ENCODE data around the gene TBCK.

Gene TBCK

DNA sequence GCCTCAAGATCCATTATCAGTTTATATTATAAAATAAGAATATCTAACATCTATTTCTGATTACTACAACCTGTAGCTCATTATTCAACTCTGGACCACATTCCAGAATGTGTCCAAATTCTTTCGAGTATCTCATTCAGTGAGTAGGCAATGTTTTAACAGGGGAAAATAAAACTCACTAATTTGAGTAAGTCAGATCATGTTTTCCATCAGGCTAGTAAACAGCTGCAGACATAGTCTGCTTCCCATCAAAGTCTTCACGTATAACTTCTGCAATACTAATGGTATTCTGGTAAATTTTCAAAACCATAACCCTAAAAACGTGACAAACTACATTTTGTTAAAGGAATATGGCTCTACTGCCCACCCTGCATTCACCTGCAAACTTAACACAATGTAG lies 31.8 kb downstream of the TBCK start:
- DNase-seq (ENCODE audit: low read depth), result no peak
- no peaks in the 10 kb centered on the region for H3K36me3 ChIP-seq (ENCODE audit: control insufficient read depth, insufficient read depth, low read length, severe bottlenecking)

DNA sequence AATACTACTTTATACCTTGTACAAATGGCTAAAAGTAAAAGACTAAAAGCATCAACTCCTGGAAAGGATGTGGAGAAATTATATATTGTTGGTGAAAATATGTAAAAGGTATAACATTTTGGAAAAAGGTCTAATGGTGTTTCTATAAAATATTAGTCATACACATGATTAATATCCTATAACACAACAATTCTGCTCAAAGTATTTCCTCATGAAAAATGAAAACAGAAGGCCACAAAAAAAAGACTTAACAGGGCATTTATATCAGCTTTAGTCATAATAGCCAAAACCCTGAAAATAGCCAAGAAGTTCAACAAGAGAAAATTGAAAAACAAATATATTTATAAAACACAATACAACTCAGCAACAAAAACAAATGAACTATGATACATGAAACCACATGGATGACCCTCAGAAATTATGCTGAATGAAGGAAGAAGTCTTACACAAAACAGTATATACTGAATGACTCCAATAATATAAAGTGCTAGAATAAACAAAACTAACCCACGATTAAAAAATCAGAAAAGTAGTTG lies 38.8 kb downstream of the TBCK start:
- peak; percentile 3 for DNase-seq (ENCODE audit: low read depth)
- no peaks in the 10 kb centered on the region for H3K9me3 ChIP-seq (ENCODE audit: control insufficient read depth, low read length)
- H3K36me3 ChIP-seq (ENCODE audit: control insufficient read depth, insufficient read depth, low read length, severe bottlenecking), result no peaks in the 10 kb centered on the region
- no peaks in the 10 kb centered on the region for H3K27me3 ChIP-seq (replicated peaks; ENCODE audit: control insufficient read depth, insufficient read depth, low read length)
- no peak overlapping the region for H3K4me3 ChIP-seq (ENCODE audit: low read length)
- H3K4me1 ChIP-seq (ENCODE audit: control insufficient read depth, insufficient read depth, low read length), result no peaks in the 10 kb centered on the region
- H3K9ac ChIP-seq (ENCODE audit: low read length), result no peak overlapping the region

More for the DNA sequence above, 31.8 kb downstream of the TBCK start:
- Histone ChIP-seq H3K9me3 (ENCODE audit: control insufficient read depth, low read length) (no peaks in the 10 kb centered on the region), H3K4me1 (ENCODE audit: control insufficient read depth, insufficient read depth, low read length) (peaks cover 10% of the 10 kb centered on the region), H3K9ac (ENCODE audit: low read length) (no peak overlapping the region), H3K27me3 (replicated peaks; ENCODE audit: control insufficient read depth, insufficient read depth, low read length) (no peaks in the 10 kb centered on the region), H3K4me3 (ENCODE audit: low read length) (no peak overlapping the region)

- Histone ChIP-seq H3K4me3 (ENCODE audit: low read length) (no peak overlapping the region), H3K9me3 (ENCODE audit: control insufficient read depth, low read length) (no peaks in the 10 kb centered on the region), H3K4me1 (ENCODE audit: control insufficient read depth, insufficient read depth, low read length) (peaks cover 6% of the 10 kb centered on the region), H3K27me3 (replicated peaks; ENCODE audit: control insufficient read depth, insufficient read depth, low read length) (no peaks in the 10 kb centered on the region), H3K9ac (ENCODE audit: low read length) (no peak overlapping the region), H3K36me3 (ENCODE audit: control insufficient read depth, insufficient read depth, low read length, severe bottlenecking) (no peaks in the 10 kb centered on the region)
- DNase-seq (ENCODE audit: low read depth), result peak; percentile 24
Measured at GRCh38 chr4:106273831-106274230, 42.2 kb downstream of the TBCK start.

DNA sequence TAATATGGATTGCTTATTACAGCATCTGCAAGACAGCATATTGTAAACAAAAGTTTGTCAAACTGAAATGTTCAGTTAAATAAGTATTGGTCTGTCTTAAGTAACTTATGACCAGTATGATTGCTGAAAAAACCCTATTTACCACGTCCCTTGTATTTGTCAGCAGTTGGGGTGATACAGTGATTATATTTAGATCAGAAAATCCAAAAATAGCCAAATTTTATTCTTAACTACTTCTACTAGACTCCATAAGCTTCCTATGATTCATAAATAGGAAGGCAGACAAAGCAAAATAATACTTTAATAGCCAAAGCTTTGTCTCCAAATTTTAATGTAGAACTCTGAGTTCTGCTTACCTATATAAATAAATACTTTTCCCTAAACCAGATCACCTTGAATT lies 45.3 kb downstream of the TBCK start:
- no peaks in the 10 kb centered on the region for H3K27me3 ChIP-seq (replicated peaks; ENCODE audit: control insufficient read depth, insufficient read depth, low read length)
- no peaks in the 10 kb centered on the region for H3K36me3 ChIP-seq (ENCODE audit: control insufficient read depth, insufficient read depth, low read length, severe bottlenecking)
- peaks cover 10% of the 10 kb centered on the region for H3K4me1 ChIP-seq (ENCODE audit: control insufficient read depth, insufficient read depth, low read length)
- H3K9me3 ChIP-seq (ENCODE audit: control insufficient read depth, low read length), result no peaks in the 10 kb centered on the region
- no peak for DNase-seq (ENCODE audit: low read depth)
- H3K9ac ChIP-seq (ENCODE audit: low read length), result no peak overlapping the region
- H3K4me3 ChIP-seq (ENCODE audit: low read length), result no peak overlapping the region

DNA sequence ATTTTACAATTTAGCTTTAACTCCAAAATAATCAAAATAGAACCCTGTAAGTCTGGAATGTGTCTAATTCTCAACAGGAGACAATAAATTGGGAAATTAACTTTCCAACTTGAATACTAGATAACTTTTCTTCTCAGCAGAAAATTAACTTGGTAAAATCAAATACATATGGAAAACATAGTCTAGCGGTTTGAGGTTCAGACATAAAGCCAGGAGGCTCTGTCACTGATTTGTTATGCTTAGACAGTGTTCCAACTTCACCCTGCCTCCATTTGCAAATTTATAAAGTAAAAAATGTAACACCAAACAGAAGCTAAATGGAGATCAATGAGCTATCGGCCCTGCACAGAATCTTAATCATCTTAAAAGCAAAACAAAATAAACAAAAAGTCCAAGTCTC lies 46.3 kb downstream of the TBCK start:
- DNase-seq (ENCODE audit: low read depth), result no peak
- no peak overlapping the region for H3K9ac ChIP-seq (ENCODE audit: low read length)
- H3K27me3 ChIP-seq (replicated peaks; ENCODE audit: control insufficient read depth, insufficient read depth, low read length), result no peaks in the 10 kb centered on the region
- H3K9me3 ChIP-seq (ENCODE audit: control insufficient read depth, low read length), result no peaks in the 10 kb centered on the region
- H3K4me3 ChIP-seq (ENCODE audit: low read length), result no peak overlapping the region
- peaks cover 10% of the 10 kb centered on the region for H3K4me1 ChIP-seq (ENCODE audit: control insufficient read depth, insufficient read depth, low read length)
- H3K36me3 ChIP-seq (ENCODE audit: control insufficient read depth, insufficient read depth, low read length, severe bottlenecking), result no peaks in the 10 kb centered on the region

DNA sequence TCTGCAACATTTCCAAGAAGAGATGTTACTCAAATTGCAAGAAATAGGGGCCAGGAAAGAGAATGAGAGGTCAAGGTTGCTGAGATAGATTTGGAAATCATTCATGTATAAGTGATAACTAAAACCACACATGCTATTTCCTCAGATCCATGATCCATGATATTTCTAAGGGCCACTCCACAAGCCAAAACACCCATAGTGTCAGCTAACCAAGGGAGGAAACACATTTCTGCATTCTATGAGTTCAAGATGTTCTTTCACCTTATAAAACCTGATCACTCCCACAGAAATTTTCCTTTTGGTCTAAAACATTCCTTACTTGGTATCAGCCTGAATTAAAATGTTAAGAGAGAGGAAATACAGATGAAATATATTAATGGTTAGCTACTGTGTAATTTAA lies 47.2 kb downstream of the TBCK start:
- H3K36me3 ChIP-seq (ENCODE audit: control insufficient read depth, insufficient read depth, low read length, severe bottlenecking), result no peaks in the 10 kb centered on the region
- no peaks in the 10 kb centered on the region for H3K9me3 ChIP-seq (ENCODE audit: control insufficient read depth, low read length)
- H3K27me3 ChIP-seq (replicated peaks; ENCODE audit: control insufficient read depth, insufficient read depth, low read length), result no peaks in the 10 kb centered on the region
- no peak overlapping the region for H3K9ac ChIP-seq (ENCODE audit: low read length)
- DNase-seq (ENCODE audit: low read depth), result peak; percentile 12
- H3K4me1 ChIP-seq (ENCODE audit: control insufficient read depth, insufficient read depth, low read length), result peaks cover 10% of the 10 kb centered on the region
- no peak overlapping the region for H3K4me3 ChIP-seq (ENCODE audit: low read length)

DNA sequence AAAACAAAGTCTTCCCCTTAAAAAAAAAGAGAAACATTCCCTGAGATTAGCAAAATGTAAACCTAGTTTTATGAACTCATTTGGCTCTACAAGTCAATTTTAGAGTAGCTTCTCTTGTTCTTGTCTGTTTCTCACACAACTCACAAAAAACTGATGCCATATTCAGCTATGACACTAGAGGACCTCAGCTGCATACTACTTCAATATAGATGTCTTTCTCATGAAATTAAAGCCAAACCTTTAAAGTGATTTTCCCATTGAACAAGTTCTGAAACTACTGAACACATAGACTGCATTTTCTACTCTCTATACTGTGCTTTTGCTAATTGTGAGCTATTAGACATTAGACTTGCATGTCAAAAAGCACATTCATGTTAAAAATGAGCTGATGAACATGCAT lies 49.8 kb downstream of the TBCK start:
- Histone ChIP-seq H3K4me3 (ENCODE audit: low read length) (no peak overlapping the region), H3K4me1 (ENCODE audit: control insufficient read depth, insufficient read depth, low read length) (peaks cover 10% of the 10 kb centered on the region), H3K9ac (ENCODE audit: low read length) (no peak overlapping the region), H3K36me3 (ENCODE audit: control insufficient read depth, insufficient read depth, low read length, severe bottlenecking) (no peaks in the 10 kb centered on the region), H3K9me3 (ENCODE audit: control insufficient read depth, low read length) (no peaks in the 10 kb centered on the region), H3K27me3 (replicated peaks; ENCODE audit: control insufficient read depth, insufficient read depth, low read length) (no peaks in the 10 kb centered on the region)
- peak; percentile 80 for DNase-seq (ENCODE audit: low read depth)

- Histone ChIP-seq H3K9ac (ENCODE audit: low read length) (no peak overlapping the region), H3K9me3 (ENCODE audit: control insufficient read depth, low read length) (no peaks in the 10 kb centered on the region), H3K27me3 (replicated peaks; ENCODE audit: control insufficient read depth, insufficient read depth, low read length) (no peaks in the 10 kb centered on the region), H3K36me3 (ENCODE audit: control insufficient read depth, insufficient read depth, low read length, severe bottlenecking) (no peaks in the 10 kb centered on the region), H3K4me1 (ENCODE audit: control insufficient read depth, insufficient read depth, low read length) (peaks cover 8% of the 10 kb centered on the region), H3K4me3 (ENCODE audit: low read length) (no peak overlapping the region)
- no peak for DNase-seq (ENCODE audit: low read depth)
Measured at GRCh38 chr4:106264331-106264728, 51.7 kb downstream of the TBCK start.

- no peaks in the 10 kb centered on the region for H3K36me3 ChIP-seq (ENCODE audit: control insufficient read depth, insufficient read depth, low read length, severe bottlenecking)
- peaks cover 4% of the 10 kb centered on the region for H3K4me1 ChIP-seq (ENCODE audit: control insufficient read depth, insufficient read depth, low read length)
- no peaks in the 10 kb centered on the region for H3K27me3 ChIP-seq (replicated peaks; ENCODE audit: control insufficient read depth, insufficient read depth, low read length)
- H3K9ac ChIP-seq (ENCODE audit: low read length), result no peak overlapping the region
- H3K9me3 ChIP-seq (ENCODE audit: control insufficient read depth, low read length), result no peaks in the 10 kb centered on the region
- no peak overlapping the region for H3K4me3 ChIP-seq (ENCODE audit: low read length)
- no peak for DNase-seq (ENCODE audit: low read depth)
Measured at GRCh38 chr4:106263594-106264330, 52.2 kb downstream of the TBCK start.

DNA sequence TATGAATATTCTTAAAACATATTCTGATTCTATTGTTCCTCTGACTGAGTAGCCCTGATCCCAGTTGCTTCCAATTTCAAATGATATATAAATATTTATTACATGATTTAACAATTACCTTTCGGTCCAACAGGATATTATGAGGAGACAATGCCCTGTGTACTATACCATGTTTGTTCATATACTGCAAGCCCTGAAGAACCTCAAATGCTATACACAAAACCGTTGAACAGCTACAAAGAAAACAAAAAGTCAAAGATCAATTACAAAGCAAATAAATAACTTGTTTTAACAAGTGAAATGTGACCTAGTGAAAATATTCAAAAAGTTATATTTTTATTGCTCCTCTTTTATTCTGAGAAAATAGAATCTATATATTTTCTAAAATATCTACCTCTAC lies 54.0 kb downstream of the TBCK start:
- Histone ChIP-seq H3K27me3 (replicated peaks; ENCODE audit: control insufficient read depth, insufficient read depth, low read length) (no peaks in the 10 kb centered on the region), H3K9me3 (ENCODE audit: control insufficient read depth, low read length) (no peaks in the 10 kb centered on the region), H3K4me3 (ENCODE audit: low read length) (no peak overlapping the region), H3K9ac (ENCODE audit: low read length) (no peak overlapping the region), H3K4me1 (ENCODE audit: control insufficient read depth, insufficient read depth, low read length) (peaks cover 4% of the 10 kb centered on the region), H3K36me3 (ENCODE audit: control insufficient read depth, insufficient read depth, low read length, severe bottlenecking) (no peaks in the 10 kb centered on the region)
- no peak for DNase-seq (ENCODE audit: low read depth)

GRCh38 chr4:106258145-106259045 lies 57.6 kb downstream of the TBCK start:
- no peaks in the 10 kb centered on the region for H3K27me3 ChIP-seq (replicated peaks; ENCODE audit: control insufficient read depth, insufficient read depth, low read length)
- peaks cover 21% of the 10 kb centered on the region for H3K36me3 ChIP-seq (ENCODE audit: control insufficient read depth, insufficient read depth, low read length, severe bottlenecking)
- peak; percentile 57 for DNase-seq (ENCODE audit: low read depth)
- peaks cover 4% of the 10 kb centered on the region for H3K4me1 ChIP-seq (ENCODE audit: control insufficient read depth, insufficient read depth, low read length)
- H3K9me3 ChIP-seq (ENCODE audit: control insufficient read depth, low read length), result no peaks in the 10 kb centered on the region
- H3K4me3 ChIP-seq (ENCODE audit: low read length), result no peak overlapping the region
- no peak overlapping the region for H3K9ac ChIP-seq (ENCODE audit: low read length)
